ENCODE measurements around the gene ATG2B. TPM values are rescaled to one million over a fixed set of nuclear protein-coding genes. Genes with fewer than 3 reads are reported as not detected.

The ATG2B gene
- total RNA-seq, 6 experiments from 2014 or later: 13.9 to 24.4 (median 16.3) TPM

DNA sequence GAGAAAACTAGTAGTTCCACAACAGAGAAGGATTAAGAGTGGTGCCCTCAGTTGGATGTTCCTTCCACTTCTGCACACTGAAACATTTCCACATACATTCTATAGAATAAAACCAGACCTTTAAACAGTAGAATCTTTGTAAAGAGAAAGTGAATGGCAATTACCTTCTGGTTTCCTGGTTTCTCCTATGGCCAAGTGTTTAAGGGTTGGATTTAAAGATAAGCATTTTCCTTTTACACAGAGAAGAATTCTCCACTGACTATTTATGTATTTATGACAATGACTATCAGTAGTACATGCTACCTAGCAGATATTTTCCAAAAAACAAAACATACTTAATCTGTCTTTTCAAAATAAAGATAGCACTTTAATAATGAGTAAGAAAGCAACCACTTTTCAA lies 3.2 kb downstream of the ATG2B start:
- ATAC-seq (no peak), DNase-seq (no peak)
- Histone ChIP-seq H3K4me3 (no peak overlapping the region), H3K9me3 (no peaks in the 10 kb centered on the region), H3K36me3 (no peaks in the 10 kb centered on the region), H3K4me1 (peaks cover 0 to 21% (median 8%) of the 10 kb centered on the region in 4 donors), H3K27ac (no peak overlapping the region), H3K27me3 (no peaks in the 10 kb centered on the region)
- intact Hi-C loops (cut with DNase I): no loop called here
- TF ChIP-seq POLR2A (IDR thresholded peaks at IDR 0.05): no peak
- TF ChIP-seq, protein P1, sequence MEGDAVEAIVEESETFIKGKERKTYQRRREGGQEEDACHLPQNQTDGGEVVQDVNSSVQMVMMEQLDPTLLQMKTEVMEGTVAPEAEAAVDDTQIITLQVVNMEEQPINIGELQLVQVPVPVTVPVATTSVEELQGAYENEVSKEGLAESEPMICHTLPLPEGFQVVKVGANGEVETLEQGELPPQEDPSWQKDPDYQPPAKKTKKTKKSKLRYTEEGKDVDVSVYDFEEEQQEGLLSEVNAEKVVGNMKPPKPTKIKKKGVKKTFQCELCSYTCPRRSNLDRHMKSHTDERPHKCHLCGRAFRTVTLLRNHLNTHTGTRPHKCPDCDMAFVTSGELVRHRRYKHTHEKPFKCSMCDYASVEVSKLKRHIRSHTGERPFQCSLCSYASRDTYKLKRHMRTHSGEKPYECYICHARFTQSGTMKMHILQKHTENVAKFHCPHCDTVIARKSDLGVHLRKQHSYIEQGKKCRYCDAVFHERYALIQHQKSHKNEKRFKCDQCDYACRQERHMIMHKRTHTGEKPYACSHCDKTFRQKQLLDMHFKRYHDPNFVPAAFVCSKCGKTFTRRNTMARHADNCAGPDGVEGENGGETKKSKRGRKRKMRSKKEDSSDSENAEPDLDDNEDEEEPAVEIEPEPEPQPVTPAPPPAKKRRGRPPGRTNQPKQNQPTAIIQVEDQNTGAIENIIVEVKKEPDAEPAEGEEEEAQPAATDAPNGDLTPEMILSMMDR (IDR thresholded peaks at IDR 0.05): no peak

DNA sequence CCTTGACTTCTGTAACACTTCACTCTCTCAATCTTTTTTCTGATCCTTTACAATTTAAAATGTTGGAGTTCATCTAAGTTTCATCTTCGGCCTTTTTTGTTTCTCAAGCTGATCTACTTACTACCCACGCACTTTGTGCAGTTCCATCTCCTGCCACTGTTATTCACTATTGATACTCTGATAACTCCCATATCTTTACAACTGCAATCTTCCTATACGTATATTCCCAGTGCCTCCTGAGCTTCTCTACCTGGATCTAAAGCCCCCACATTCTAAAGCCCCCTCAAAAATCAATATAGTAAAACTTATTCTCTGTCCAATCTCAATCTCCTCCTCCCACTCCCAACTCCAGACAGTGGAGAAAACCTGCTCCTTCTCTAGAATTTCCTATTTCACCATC lies 5.9 kb downstream of the ATG2B start:
- Histone ChIP-seq H3K4me1 (peaks cover 0 to 12% (median 5%) of the 10 kb centered on the region in 4 donors), H3K36me3 (no peaks in the 10 kb centered on the region), H3K9me3 (no peaks in the 10 kb centered on the region), H3K27ac (no peak overlapping the region), H3K4me3 (no peak overlapping the region), H3K27me3 (no peaks in the 10 kb centered on the region)
- intact Hi-C loops (cut with DNase I): no loop called here
- TF ChIP-seq POLR2A (IDR thresholded peaks at IDR 0.05): no peak
- TF ChIP-seq, protein P1 (IDR thresholded peaks at IDR 0.05): no peak
- ATAC-seq: no peak
- DNase-seq: no peak
- 89% methylated on average over 3 of the region's 3 CpGs for WGBS (ENCODE audit: insufficient coverage, low coverage, low lambda C conversion rate, missing lambda C conversion rate)

DNA sequence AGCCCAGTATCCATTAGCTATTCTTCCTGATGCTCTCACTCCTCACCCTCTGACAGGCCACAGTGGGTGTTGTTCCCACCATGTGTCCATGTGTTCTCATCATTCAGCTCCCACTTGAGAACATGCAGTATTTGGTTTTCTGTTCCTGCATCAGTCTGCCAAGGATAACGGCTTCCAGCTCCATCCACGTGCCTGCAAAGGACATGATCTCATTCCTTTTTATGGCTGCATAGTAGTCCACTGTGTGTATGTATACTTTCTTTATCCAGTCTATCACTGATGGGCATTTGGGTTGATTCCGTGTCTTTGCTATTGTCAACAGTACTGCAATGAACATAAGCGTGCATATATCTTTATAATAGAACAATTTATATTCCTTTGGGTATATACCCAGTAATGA lies 8.9 kb downstream of the ATG2B start:
- intact Hi-C loops (cut with DNase I): no loop called here
- no peak for TF ChIP-seq POLR2A (IDR thresholded peaks at IDR 0.05)
- TF ChIP-seq, protein P1 (IDR thresholded peaks at IDR 0.05): no peak
- Histone ChIP-seq H3K4me1 (no peaks in the 10 kb centered on the region), H3K4me3 (no peak overlapping the region), H3K9me3 (no peaks in the 10 kb centered on the region), H3K27ac (no peak overlapping the region), H3K36me3 (no peaks in the 10 kb centered on the region), H3K27me3 (no peaks in the 10 kb centered on the region)
- WGBS (ENCODE audit: insufficient coverage, low coverage, low lambda C conversion rate, missing lambda C conversion rate): 90% methylated on average over 2 of the region's 4 CpGs
- DNase-seq: no peak
- ATAC-seq: no peak

DNA sequence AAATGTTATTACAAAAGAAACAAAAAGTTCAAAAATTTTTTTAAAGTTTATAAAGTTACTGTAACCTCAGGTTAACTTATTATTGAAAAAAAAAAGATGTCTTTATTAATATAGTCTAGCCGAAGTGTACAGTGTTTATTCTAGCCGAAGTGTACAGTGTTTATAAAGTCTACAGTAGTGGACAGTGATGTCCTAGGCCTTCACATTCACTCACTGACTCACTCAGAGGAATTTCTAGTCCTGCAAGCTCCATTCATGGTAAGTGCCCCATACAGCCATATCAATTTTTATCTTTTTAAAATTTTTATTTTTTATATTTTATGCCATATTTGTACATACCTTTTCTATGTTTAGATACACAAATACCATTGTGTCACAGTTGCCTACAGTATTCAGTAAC lies 10.4 kb downstream of the ATG2B start:
- Histone ChIP-seq H3K9me3 (no peaks in the 10 kb centered on the region), H3K4me3 (no peak overlapping the region), H3K36me3 (no peaks in the 10 kb centered on the region), H3K4me1 (no peaks in the 10 kb centered on the region), H3K27me3 (no peaks in the 10 kb centered on the region), H3K27ac (no peak overlapping the region)
- intact Hi-C loops (cut with DNase I): no loop called here
- DNase-seq (no peak), ATAC-seq (no peak)
- no peak for TF ChIP-seq POLR2A (IDR thresholded peaks at IDR 0.05)
- TF ChIP-seq, protein P1 (IDR thresholded peaks at IDR 0.05): no peak
- WGBS (ENCODE audit: insufficient coverage, low coverage, low lambda C conversion rate, missing lambda C conversion rate): 61% methylated on average over 2 of the region's 2 CpGs

DNA sequence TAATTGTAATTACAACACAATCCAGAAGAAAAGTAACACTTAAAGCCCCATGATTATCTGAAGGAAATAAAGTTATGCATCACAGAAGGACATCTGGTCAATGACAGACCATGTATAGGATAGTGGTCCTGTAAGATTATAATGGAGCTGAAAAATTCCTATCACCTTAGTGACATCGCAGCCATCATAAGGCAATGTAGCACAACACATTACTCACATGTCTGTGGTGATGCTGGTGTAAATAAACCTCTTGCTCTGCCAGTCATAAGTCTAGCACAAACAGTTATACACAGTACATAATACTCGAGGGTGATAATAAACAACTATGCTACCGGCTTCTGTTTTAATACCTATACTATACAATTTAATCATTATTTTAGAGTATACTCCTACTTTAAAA lies 11.2 kb downstream of the ATG2B start:
- no peak overlapping the region for H3K27ac ChIP-seq
- no peak for TF ChIP-seq POLR2A (IDR thresholded peaks at IDR 0.05)
- TF ChIP-seq, protein P1 (IDR thresholded peaks at IDR 0.05): no peak
- no peaks in the 10 kb centered on the region for H3K36me3 ChIP-seq
- intact Hi-C loops (cut with DNase I): no loop called here
- no peaks in the 10 kb centered on the region for H3K27me3 ChIP-seq
- no peak overlapping the region for H3K4me3 ChIP-seq
- DNase-seq (no peak), ATAC-seq (no peak)
- no peaks in the 10 kb centered on the region for H3K9me3 ChIP-seq
- WGBS (ENCODE audit: insufficient coverage, low coverage, low lambda C conversion rate, missing lambda C conversion rate): 71% methylated on average over 3 of the region's 3 CpGs
- H3K4me1 ChIP-seq: no peaks in the 10 kb centered on the region
